WTC11 (cell line): ENCODE data around the gene GPR65. TPM values are rescaled to one million over a fixed set of nuclear protein-coding genes. Genes with fewer than 3 reads are reported as not detected.

Experiments used
- ATAC-seq: fragments of 200-7000 bp; cut with Tn5 transposase; 2 replicates; pipeline ENCODE4 v1.10.0; 2021; ENCODE audit warnings: mild to moderate bottlenecking, moderate library complexity
- CTCF ChIA-PET: fragments of 300-600 bp; sonication (Branson Sonifier 250); formaldehyde crosslinking; loops from one replicate; lab custom pipeline; 2021; ENCODE audit warnings: antibody characterized with exemption; lab: Charles Lee
- POLR2A ChIA-PET: fragments of 350-600 bp; sonication (Branson Sonifier 250); formaldehyde crosslinking; loops from one replicate; lab custom pipeline; 2021; ENCODE audit warnings: antibody characterized with exemption; lab: Charles Lee
- DNase-seq: peaks from one replicate; pipeline ENCODE4 v3.0.0; 2021; ENCODE audit warnings: low spot score
- H3K27ac Mint-ChIP-seq: 2 replicates; pipeline ENCODE4 v1.8.0; 2021; ENCODE audit warnings: mixed read lengths
- H3K27me3 Mint-ChIP-seq: 2 replicates; pipeline ENCODE4 v1.8.0; 2021; ENCODE audit warnings: low read depth, mild to moderate bottlenecking, moderate library complexity, mixed read lengths
- H3K36me3 Mint-ChIP-seq: 2 replicates; pipeline ENCODE4 v1.8.0; 2021; ENCODE audit warnings: mixed read lengths
- H3K4me1 Mint-ChIP-seq: 2 replicates; pipeline ENCODE4 v1.8.0; 2022; ENCODE audit warnings: mixed read lengths
- H3K4me3 Mint-ChIP-seq: 2 replicates; pipeline ENCODE4 v1.8.0; 2021; ENCODE audit warnings: mild to moderate bottlenecking, moderate library complexity, mixed read lengths
- H3K9me3 Mint-ChIP-seq: 2 replicates; pipeline ENCODE4 v1.8.0; 2021; ENCODE audit warnings: mixed read lengths
- ATF1 ChIP-seq: sonication (generic); formaldehyde crosslinking; IDR thresholded peaks from 2 replicates; pipeline ENCODE4 v1.8.1; 2023; ENCODE audit warnings: mild to moderate bottlenecking, moderate library complexity, missing genetic modification reagents
- CDX4 ChIP-seq: fragments of 250-450 bp; sonication (Bioruptor Pico); IDR thresholded peaks from 2 replicates; pipeline ENCODE4 v1.9.0; 2021; ENCODE audit warnings: moderate library complexity, mild to moderate bottlenecking, inconsistent platforms, borderline replicate concordance
- FOXK1 ChIP-seq: sonication (generic); formaldehyde crosslinking; IDR thresholded peaks from 2 replicates; pipeline ENCODE4 v1.8.0; 2022; ENCODE audit warnings: mild to moderate bottlenecking, moderate library complexity, missing genetic modification reagents
- FOXP1 ChIP-seq: sonication (generic); formaldehyde crosslinking; IDR thresholded peaks from 2 replicates; pipeline ENCODE4 v1.8.0; 2022; ENCODE audit warnings: missing genetic modification reagents, mild to moderate bottlenecking, moderate library complexity, borderline replicate concordance
- GRHL2 ChIP-seq: fragments of 250-450 bp; sonication (Bioruptor Pico); IDR thresholded peaks from 2 replicates; pipeline ENCODE4 v1.8.0; 2022; ENCODE audit warnings: mild to moderate bottlenecking, moderate library complexity; ENCODE audit not compliant: insufficient replicate concordance, severe bottlenecking
- JAZF1 ChIP-seq: fragments of 250-450 bp; sonication (Bioruptor Pico); IDR thresholded peaks from 2 replicates; pipeline ENCODE4 v1.9.0; 2021; ENCODE audit warnings: moderate library complexity, mild to moderate bottlenecking, inconsistent platforms
- MAX ChIP-seq: sonication (generic); formaldehyde crosslinking; IDR thresholded peaks from 2 replicates; pipeline ENCODE4 v1.8.0; 2022; ENCODE audit warnings: mild to moderate bottlenecking, missing genetic modification reagents
- NFATC4 ChIP-seq: fragments of 250-450 bp; sonication (Bioruptor Pico); IDR thresholded peaks from 2 replicates; pipeline ENCODE4 v1.9.0; 2021; ENCODE audit warnings: mild to moderate bottlenecking
- NFYB ChIP-seq: sonication (generic); formaldehyde crosslinking; conservative IDR thresholded peaks from 2 replicates; pipeline ENCODE4 v1.8.0; 2022; ENCODE audit warnings: low read depth, missing genetic modification reagents
- NR2C2 ChIP-seq: sonication (generic); formaldehyde crosslinking; IDR thresholded peaks from 2 replicates; pipeline ENCODE4 v1.8.0; 2022; ENCODE audit warnings: mild to moderate bottlenecking, missing genetic modification reagents
- NR3C1 ChIP-seq: sonication (generic); formaldehyde crosslinking; conservative IDR thresholded peaks from 2 replicates; pipeline ENCODE4 v1.8.1; 2023; ENCODE audit warnings: low read depth, mild to moderate bottlenecking, missing genetic modification reagents
- SOX15 ChIP-seq: fragments of 250-450 bp; sonication (Bioruptor Pico); IDR thresholded peaks from 2 replicates; pipeline ENCODE4 v1.9.0; 2021; ENCODE audit warnings: mild to moderate bottlenecking
- ZBTB43 ChIP-seq: sonication (generic); formaldehyde crosslinking; IDR thresholded peaks from 2 replicates; pipeline ENCODE4 v1.8.1; 2023; ENCODE audit warnings: mild to moderate bottlenecking, missing genetic modification reagents
- ZNF317 ChIP-seq: sonication (generic); formaldehyde crosslinking; IDR thresholded peaks from 2 replicates; pipeline ENCODE4 v1.8.1; 2023; ENCODE audit warnings: low read depth, mild to moderate bottlenecking, moderate library complexity, missing genetic modification reagents, borderline replicate concordance
- total RNA-seq: library from RNA; stranded (reverse); gene quantifications from 3 replicates; pipeline ENCODE4 v1.2.3, GENCODE V29; 2021
- TF ChIP-seq, protein P1 (sequence below): fragments of 250-450 bp; sonication (Bioruptor Pico); IDR thresholded peaks from 2 replicates; pipeline ENCODE4 v1.9.0; 2021; ENCODE audit warnings: mild to moderate bottlenecking
- TF ChIP-seq, protein P2 (sequence below): sonication (generic); formaldehyde crosslinking; IDR thresholded peaks from 2 replicates; pipeline ENCODE4 v1.8.0; 2023; ENCODE audit warnings: mild to moderate bottlenecking, missing genetic modification reagents
- TF ChIP-seq, protein P3 (sequence below): fragments of 200-600 bp; IDR thresholded peaks from 2 replicates; pipeline ENCODE4 v1.8.0; 2022; ENCODE audit warnings: antibody characterized with exemption
- TF ChIP-seq, protein P4 (sequence below): fragments of 250-450 bp; sonication (Bioruptor Pico); conservative IDR thresholded peaks from 2 replicates; pipeline ENCODE4 v1.9.0; 2021; ENCODE audit warnings: mild to moderate bottlenecking

The GPR65 gene
- total RNA-seq, 1 experiment from 2014 or later: not detected

- H3K9me3 Mint-ChIP-seq: peaks cover 4% of the 10 kb centered on the region
- no peaks in the 10 kb centered on the region for H3K4me1 Mint-ChIP-seq
- H3K27me3 Mint-ChIP-seq: no peaks in the 10 kb centered on the region
- no peak for TF ChIP-seq FOXK1 (CRISPR knock-in tag)
- TF ChIP-seq, protein P1, sequence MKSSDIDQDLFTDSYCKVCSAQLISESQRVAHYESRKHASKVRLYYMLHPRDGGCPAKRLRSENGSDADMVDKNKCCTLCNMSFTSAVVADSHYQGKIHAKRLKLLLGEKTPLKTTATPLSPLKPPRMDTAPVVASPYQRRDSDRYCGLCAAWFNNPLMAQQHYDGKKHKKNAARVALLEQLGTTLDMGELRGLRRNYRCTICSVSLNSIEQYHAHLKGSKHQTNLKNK (CRISPR knock-in tag): no peak
- no peak for TF ChIP-seq CDX4
- TF ChIP-seq JAZF1 (CRISPR knock-in tag): no peak
- TF ChIP-seq MAX (CRISPR knock-in tag): no peak
- TF ChIP-seq FOXP1: no peak
- TF ChIP-seq ZBTB43 (CRISPR knock-in tag): no peak
- no peak for TF ChIP-seq NR3C1
- TF ChIP-seq SOX15: no peak
- TF ChIP-seq, protein P2, sequence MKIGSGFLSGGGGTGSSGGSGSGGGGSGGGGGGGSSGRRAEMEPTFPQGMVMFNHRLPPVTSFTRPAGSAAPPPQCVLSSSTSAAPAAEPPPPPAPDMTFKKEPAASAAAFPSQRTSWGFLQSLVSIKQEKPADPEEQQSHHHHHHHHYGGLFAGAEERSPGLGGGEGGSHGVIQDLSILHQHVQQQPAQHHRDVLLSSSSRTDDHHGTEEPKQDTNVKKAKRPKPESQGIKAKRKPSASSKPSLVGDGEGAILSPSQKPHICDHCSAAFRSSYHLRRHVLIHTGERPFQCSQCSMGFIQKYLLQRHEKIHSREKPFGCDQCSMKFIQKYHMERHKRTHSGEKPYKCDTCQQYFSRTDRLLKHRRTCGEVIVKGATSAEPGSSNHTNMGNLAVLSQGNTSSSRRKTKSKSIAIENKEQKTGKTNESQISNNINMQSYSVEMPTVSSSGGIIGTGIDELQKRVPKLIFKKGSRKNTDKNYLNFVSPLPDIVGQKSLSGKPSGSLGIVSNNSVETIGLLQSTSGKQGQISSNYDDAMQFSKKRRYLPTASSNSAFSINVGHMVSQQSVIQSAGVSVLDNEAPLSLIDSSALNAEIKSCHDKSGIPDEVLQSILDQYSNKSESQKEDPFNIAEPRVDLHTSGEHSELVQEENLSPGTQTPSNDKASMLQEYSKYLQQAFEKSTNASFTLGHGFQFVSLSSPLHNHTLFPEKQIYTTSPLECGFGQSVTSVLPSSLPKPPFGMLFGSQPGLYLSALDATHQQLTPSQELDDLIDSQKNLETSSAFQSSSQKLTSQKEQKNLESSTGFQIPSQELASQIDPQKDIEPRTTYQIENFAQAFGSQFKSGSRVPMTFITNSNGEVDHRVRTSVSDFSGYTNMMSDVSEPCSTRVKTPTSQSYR (CRISPR knock-in tag): no peak
- TF ChIP-seq, protein P3, sequence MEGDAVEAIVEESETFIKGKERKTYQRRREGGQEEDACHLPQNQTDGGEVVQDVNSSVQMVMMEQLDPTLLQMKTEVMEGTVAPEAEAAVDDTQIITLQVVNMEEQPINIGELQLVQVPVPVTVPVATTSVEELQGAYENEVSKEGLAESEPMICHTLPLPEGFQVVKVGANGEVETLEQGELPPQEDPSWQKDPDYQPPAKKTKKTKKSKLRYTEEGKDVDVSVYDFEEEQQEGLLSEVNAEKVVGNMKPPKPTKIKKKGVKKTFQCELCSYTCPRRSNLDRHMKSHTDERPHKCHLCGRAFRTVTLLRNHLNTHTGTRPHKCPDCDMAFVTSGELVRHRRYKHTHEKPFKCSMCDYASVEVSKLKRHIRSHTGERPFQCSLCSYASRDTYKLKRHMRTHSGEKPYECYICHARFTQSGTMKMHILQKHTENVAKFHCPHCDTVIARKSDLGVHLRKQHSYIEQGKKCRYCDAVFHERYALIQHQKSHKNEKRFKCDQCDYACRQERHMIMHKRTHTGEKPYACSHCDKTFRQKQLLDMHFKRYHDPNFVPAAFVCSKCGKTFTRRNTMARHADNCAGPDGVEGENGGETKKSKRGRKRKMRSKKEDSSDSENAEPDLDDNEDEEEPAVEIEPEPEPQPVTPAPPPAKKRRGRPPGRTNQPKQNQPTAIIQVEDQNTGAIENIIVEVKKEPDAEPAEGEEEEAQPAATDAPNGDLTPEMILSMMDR: no peak
- no peak for TF ChIP-seq GRHL2 (CRISPR knock-in tag)
- no peak for TF ChIP-seq ZNF317 (CRISPR knock-in tag)
- no peak overlapping the region for H3K4me3 Mint-ChIP-seq
- ChIA-PET CTCF (no interaction called here), POLR2A (no interaction called here)
- peaks cover 4% of the 10 kb centered on the region; the same call in 1 of the 2 replicates for H3K36me3 Mint-ChIP-seq
- no peak for ATAC-seq
- no peak overlapping the region for H3K27ac Mint-ChIP-seq
- no peak for DNase-seq
Measured at GRCh38 chr14:87979689-87980088, 25.2 kb upstream of the GPR65 start.

- CTCF ChIA-PET: interaction anchor here (1.0 kb wide), 1 partner anchor 179 kb away, joined by 3 read pairs; no protein-coding TSS in a partner anchor
- Mint-ChIP-seq H3K27ac (no peak overlapping the region; the same call in 1 of the 2 replicates), H3K36me3 (no peaks in the 10 kb centered on the region)
Measured at GRCh38 chr14:87989221-87989955, 15.5 kb upstream of the GPR65 start.

GRCh38 chr14:87989956-87990299, 15.0 kb upstream of the GPR65 start:
- no peak overlapping the region for H3K4me3 Mint-ChIP-seq
- CTCF ChIA-PET: interaction anchor here (1.0 kb wide), 1 partner anchor 179 kb away, joined by 3 read pairs; no protein-coding TSS in a partner anchor
- TF ChIP-seq, protein P3: no peak
- TF ChIP-seq FOXK1 (CRISPR knock-in tag): no peak
- TF ChIP-seq NFATC4 (CRISPR knock-in tag): no peak
- TF ChIP-seq NFYB (CRISPR knock-in tag): no peak
- TF ChIP-seq NR2C2 (CRISPR knock-in tag): no peak
- TF ChIP-seq, protein P4, sequence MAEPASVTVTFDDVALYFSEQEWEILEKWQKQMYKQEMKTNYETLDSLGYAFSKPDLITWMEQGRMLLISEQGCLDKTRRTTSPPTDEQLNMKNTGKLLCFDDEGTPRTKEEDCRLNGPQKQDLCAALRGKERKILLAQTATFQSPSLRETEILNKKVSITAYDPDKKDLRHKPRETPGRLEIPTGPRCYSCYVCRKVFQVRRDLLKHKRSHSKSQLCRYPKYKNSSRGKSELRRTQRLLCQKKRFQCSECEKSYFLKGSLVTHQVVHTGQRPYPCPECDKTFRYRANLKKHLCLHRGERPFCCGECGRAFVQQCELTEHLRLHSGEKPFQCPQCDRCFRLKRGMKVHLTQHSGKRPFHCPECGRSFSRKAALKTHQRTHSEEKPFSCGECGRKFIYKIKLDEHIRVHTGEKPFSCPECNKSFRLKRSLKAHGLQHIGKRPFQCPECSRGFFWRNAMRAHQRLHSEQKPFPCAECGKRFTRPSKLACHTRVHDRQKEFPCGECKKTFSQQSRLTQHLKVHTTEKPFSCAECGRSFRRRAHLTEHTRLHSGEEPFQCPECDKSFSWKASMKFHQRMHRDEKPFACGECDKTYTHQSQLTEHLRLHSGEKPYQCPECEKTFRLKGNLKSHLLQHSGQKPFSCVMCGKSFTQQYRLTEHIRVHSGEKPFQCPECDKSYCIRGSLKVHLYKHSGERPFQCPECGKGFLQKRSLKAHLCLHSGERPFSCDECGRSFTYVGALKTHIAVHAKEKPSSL (CRISPR knock-in tag): no peak

More at GRCh38 chr14:87989221-87989955, 15.5 kb upstream of the GPR65 start:
- DNase-seq (no peak), ATAC-seq (no peak)
- no peaks in the 10 kb centered on the region; the same call in 1 of the 2 replicates for H3K27me3 Mint-ChIP-seq
- POLR2A ChIA-PET: interaction anchor here (0.6 kb wide), 1 partner anchor 13 kb away, joined by 3 read pairs; no protein-coding TSS in a partner anchor
- no peak overlapping the region for H3K4me3 Mint-ChIP-seq
- H3K4me1 Mint-ChIP-seq: peaks cover 29% of the 10 kb centered on the region
- no peak for TF ChIP-seq ATF1 (CRISPR knock-in tag)
- TF ChIP-seq, all 79 proteins: peak for 0
- no peaks in the 10 kb centered on the region for H3K9me3 Mint-ChIP-seq

More at GRCh38 chr14:87989956-87990299, 15.0 kb upstream of the GPR65 start:
- no peak for ATAC-seq
- POLR2A ChIA-PET: interaction anchor here (0.6 kb wide), 1 partner anchor 13 kb away, joined by 3 read pairs; no protein-coding TSS in a partner anchor
- Mint-ChIP-seq H3K27ac (no peak overlapping the region; the same call in 1 of the 2 replicates), H3K36me3 (no peaks in the 10 kb centered on the region), H3K27me3 (no peaks in the 10 kb centered on the region; the same call in 1 of the 2 replicates), H3K4me1 (peaks cover 29% of the 10 kb centered on the region), H3K9me3 (no peaks in the 10 kb centered on the region)
- DNase-seq: no peak
